Spinal cord (tissue), 10 donors: ENCODE data around the gene WDR35. TPM values are rescaled to one million over a fixed set of nuclear protein-coding genes. Genes with fewer than 3 reads are reported as not detected.
"Not testable (repeated sequence)": the region's sequence is repeated elsewhere in the genome, so short reads cannot be mapped to it uniquely, and the experiment has no call there.

Source experiments
- DNase-seq, 6 donors: peaks; one replicate each; pipeline versions ENCODE4 v3.0.0 to v3.0.0-alpha.2; 2013 to 2015; ENCODE audit warnings: low spot score in 6 of 6, low read depth in 4 of 6
- H3K27ac ChIP-seq: one replicate; pipeline ENCODE4 v1.5.1; 2013; ENCODE audit warnings: low read depth, low read length, control low read depth
- H3K27me3 ChIP-seq: one replicate; pipeline ENCODE4 v1.6.1; 2013; ENCODE audit warnings: low read length; ENCODE audit not compliant: control insufficient read depth, insufficient read depth
- H3K36me3 ChIP-seq: one replicate; pipeline ENCODE4 v1.6.1; 2013; ENCODE audit warnings: low read length; ENCODE audit not compliant: control insufficient read depth, insufficient read depth
- H3K4me1 ChIP-seq: one replicate; pipeline ENCODE4 v1.6.1; 2013; ENCODE audit warnings: low read length; ENCODE audit not compliant: control insufficient read depth, insufficient read depth
- H3K4me3 ChIP-seq: one replicate; pipeline ENCODE4 v1.5.1; 2013; ENCODE audit warnings: low read depth, low read length, control low read depth
- H3K9me3 ChIP-seq: one replicate; pipeline ENCODE4 v1.6.1; 2013; ENCODE audit warnings: low read length; ENCODE audit not compliant: control insufficient read depth, insufficient read depth
- WGBS: methylation state at CpG from one replicate; pipeline ENCODE4 v1.1.5; 2013; ENCODE audit warnings: missing lambda C conversion rate; ENCODE audit not compliant: insufficient coverage; 5-methylcytosine and 5-hydroxymethylcytosine counted together
- polyA plus RNA-seq, 2 donors: library from polyadenylated mRNA; unstranded; fragments of 120-200 nt; gene quantifications; one replicate each; pipeline ENCODE4 v1.2.1, GENCODE V29; 2013; ENCODE audit not compliant: insufficient read length in 2 of 2
- total RNA-seq, 2 donors: library from RNA; depleted of rRNA in 1 of 2; stranded (reverse); fragments of 120-200 nt in 1 of 2; fragments of >200 nt in 1 of 2; gene quantifications; one replicate each; pipeline versions ENCODE4 v1.2.3 to v1.2.4, GENCODE V29; 2013 to 2014
- donor health status: healthy.

WDR35 gene
- total and polyA plus RNA-seq, 4 donors: 15.1 to 28.4 (median 22.7) TPM

DNA sequence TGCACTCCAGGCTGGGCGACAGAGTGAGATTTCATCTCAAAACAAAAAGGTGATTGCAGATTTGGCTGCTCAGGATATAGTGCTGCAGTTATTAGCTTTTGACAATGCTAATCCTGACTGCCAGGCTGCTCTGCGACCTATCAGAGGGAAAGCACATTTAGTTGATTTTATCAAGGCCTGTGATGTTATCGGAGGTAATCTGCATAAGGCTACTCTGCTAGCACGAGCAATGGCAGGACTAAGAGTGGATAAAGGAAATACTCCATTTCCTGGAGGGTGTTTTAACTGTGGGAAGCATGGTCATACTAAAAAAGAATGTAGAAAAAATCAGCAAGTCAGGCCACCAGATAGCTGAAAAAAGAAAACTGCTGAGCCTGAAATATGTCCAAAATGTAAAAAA lies 65.4 kb downstream of the WDR35 start:
- H3K4me1 ChIP-seq, H3K4me3 ChIP-seq, H3K27me3 ChIP-seq, H3K36me3 ChIP-seq, H3K9me3 ChIP-seq, H3K27ac ChIP-seq, DNase-seq: not testable (repeated sequence)
- WGBS: 87% methylated on average over 4 of the region's 4 CpGs

DNA sequence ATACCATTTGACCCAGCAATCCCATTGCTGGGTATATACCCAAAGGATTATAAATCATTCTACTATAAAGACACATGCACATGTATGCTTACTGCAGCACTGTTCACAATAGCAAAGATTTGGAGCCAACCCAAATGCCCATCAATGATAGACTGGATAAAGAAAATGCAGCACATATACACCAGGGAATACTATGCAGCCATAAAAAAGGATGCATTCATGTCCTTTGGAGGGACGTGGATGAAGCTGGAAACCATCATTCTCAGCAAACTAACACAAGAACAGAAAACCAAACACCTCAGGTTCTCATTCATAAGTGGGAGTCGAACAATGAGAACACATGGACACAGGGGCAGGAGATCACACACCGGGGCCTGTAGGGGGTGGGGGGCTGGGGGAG lies 67.7 kb downstream of the WDR35 start:
- WGBS: no CpG with 5 or more reads among the region's 3 CpGs
- DNase-seq: not testable (repeated sequence)

DNA sequence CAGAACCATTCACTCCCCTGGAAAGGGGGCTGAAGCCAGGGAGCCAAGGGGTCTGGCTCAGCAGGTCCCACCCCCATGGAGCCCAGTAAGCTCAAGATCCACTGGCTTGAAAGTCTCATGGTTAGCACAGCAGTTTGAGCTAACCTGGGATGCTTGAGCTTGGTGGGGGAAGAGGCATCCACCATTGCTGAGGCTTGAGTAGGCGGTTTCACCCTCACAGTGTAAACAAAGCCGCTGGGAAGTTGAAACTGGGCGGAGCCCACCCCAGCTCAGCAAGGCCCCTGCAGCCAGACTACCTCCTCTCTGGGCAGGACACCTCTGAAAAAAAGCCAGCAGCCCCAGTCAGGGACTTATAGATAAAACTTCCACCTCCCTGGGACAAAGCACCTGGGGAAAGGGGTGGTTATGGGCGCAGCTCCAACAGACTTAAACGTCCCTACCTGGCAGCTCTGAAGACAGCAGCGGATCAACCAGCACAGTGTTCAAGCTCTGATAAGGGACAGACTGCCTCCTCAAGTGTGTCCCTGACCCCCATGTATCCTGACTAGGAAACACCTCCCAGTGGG lies 73.4 kb downstream of the WDR35 start:
- Histone ChIP-seq H3K4me3 (no peak overlapping the region), H3K27me3 (no peaks in the 10 kb centered on the region), H3K9me3 (no peaks in the 10 kb centered on the region), H3K36me3 (peaks cover 5% of the 10 kb centered on the region), H3K27ac (no peak overlapping the region), H3K4me1 (no peaks in the 10 kb centered on the region)
- WGBS: 85% methylated on average over 6 of the region's 6 CpGs
- DNase-seq: no peak

More for the DNA sequence above, 67.7 kb downstream of the WDR35 start:
- H3K9me3 ChIP-seq, H3K4me1 ChIP-seq, H3K27me3 ChIP-seq, H3K27ac ChIP-seq, H3K36me3 ChIP-seq, H3K4me3 ChIP-seq: not testable (repeated sequence)

DNA sequence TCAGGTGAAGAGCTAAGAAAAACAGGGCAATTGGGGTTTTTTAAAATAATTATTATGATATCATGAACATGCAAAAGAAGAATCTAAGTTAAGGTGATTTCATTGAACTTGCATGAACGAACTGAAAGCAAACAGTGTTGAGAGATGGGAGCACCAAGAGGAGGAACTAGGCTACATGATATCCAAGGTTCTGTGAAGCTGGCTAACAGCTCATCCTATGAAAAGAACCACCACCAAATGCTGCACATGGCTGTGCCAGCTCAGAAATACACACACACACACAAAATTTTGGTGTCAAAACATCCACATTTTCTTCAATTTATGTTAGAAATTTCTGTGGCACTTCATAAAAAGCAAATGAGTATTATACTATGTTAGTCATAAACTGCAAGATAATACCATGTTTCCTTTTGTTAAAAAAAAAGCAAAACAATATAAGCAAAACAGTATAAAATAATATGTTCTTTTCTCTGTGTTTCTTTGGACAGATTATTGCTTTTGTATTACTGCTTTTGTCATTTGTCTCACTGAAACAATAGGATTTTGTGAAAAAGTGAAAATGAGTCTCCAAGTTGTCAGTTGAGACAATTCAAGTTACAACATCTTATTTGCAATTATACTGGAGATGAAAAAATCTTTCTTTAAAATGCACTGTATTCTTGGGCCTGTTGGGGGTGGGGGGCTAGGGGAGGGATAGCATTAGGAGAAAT lies 75.5 kb downstream of the WDR35 start:
- WGBS: no CpG with 5 or more reads among the region's 1 CpG
- Histone ChIP-seq H3K27me3 (no peaks in the 10 kb centered on the region), H3K27ac (no peak overlapping the region), H3K36me3 (peaks cover 5% of the 10 kb centered on the region), H3K4me3 (no peak overlapping the region), H3K9me3 (no peaks in the 10 kb centered on the region), H3K4me1 (no peaks in the 10 kb centered on the region)
- no peak for DNase-seq

DNA sequence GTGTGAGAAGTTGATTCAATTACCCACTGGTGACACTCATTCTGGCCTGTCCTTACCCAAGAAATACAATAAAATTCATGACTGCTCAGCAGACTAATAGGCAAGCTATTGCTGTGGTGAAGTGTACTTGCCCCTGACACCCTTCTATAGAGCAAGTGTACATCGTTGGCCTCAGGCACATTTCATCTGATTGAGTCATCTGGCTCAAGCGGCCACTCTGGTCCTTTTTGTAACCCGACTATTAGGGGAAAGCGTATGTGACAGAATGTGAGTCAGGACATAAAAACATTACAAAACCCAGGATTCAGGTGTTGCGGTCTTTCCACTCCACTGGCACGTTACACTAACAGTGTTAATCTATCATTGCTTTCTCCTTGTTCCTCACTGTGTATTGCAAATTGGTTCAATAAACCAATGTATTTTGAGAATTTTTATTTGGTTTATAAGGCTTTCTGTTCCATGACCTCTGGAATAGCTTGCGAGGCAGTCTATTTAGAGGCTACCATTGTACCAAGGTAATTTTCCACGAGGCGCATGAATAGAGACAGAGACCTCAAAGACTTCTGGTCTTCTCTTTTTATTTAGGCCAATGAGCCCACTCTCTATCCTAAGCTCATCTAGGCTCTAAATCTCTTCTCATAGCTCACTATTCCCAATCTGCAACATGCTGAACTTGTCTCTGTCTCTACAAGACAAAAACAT lies 77.9 kb downstream of the WDR35 start:
- DNase-seq: no peak
- Histone ChIP-seq H3K27me3 (no peaks in the 10 kb centered on the region), H3K27ac (no peak overlapping the region), H3K36me3 (peaks cover 5% of the 10 kb centered on the region), H3K9me3 (no peaks in the 10 kb centered on the region), H3K4me3 (no peak overlapping the region), H3K4me1 (no peaks in the 10 kb centered on the region)
- WGBS: 89% methylated on average over 4 of the region's 9 CpGs

DNA sequence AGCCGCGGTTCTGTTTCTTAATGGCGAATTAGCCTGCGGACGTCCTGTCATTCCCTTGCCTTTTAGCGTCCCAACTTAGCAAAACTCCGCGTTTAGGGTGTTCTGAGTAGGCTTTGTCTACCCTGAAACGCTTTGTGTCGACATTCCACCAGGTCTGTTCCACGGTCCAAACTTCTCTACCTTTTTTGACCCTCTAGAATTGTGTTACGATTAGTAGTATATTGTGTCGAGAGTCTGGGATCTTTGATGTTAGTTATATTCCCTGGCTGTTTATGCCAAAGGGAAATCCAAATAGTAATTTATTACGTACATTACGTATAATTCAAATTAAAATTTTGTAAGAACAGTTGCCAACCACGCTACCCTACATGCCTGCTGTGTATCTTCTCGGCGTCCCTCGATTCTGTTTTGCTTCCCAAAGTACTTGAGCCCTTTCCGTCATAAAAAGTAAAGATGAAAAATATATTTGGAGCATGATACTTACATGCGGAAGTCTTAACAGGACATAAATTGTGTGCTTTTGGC lies 87.6 kb downstream of the WDR35 start:
- peak overlapping the region; percentile 96 for H3K4me3 ChIP-seq
- H3K9me3 ChIP-seq: no peaks in the 10 kb centered on the region
- DNase-seq: no peak
- H3K36me3 ChIP-seq: no peaks in the 10 kb centered on the region
- whole genome bisulfite sequencing: 0% methylated on average over 5 of the region's 21 CpGs
- H3K27ac ChIP-seq: peak overlapping the region; percentile 99
- no peaks in the 10 kb centered on the region for H3K27me3 ChIP-seq
- peaks cover 7% of the 10 kb centered on the region for H3K4me1 ChIP-seq

DNA sequence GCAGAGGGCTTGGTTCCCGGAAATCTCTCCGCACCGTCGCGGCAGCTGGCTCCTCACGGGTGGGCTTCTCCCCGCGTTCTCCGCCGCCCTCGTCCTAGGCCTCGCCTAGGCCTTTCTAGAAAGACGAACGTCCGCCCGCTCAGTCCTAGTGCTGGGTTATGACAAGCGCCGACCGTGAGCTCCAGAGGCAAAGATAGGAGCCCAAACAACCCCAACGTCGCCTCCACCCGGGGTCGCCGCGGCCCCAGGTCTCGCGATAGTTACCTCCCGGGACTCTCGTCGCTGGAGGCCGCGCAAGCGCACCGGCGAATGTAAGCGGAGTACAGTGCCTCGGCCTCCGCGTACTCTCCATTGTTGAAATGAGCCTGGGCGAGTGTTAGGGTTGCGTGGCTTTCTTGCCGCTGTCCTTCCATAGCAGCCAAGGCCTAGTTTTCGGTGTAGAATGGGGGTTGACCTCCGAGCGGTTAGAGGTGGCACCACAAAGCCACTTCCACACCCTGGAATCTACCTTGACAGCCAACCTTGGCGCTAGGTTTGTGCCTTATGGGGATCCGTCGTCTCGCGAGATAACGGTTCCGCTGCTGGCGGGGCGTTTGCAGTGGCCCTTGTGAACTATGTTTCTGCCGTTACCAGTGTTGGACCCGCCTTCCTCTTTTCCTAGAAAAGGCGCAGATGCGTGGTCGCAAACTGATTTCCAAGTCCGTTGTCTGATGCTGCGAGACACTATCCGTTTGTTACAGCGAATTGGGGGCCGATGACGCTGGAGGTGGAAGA lies 88.3 kb downstream of the WDR35 start, which contains the start of gene TTC32:
Gene TTC32 (minus strand): TSS at position 542 of the 774 bp plus-strand sequence. CDS start 129 bp downstream, at position 413.
- Histone ChIP-seq H3K4me3 (peak within 1 kb of the TSS; percentile 96), H3K27ac (peak within 1 kb of the TSS; percentile 99), H3K4me1 (peaks cover 8% of the 10 kb centered on the region), H3K9me3 (no peaks in the 10 kb centered on the region), H3K27me3 (no peaks in the 10 kb centered on the region), H3K36me3 (no peaks in the 10 kb centered on the region)
- 0% methylated on average over 63 of the region's 65 CpGs for WGBS
- peak; percentile 91 to 100 (median 98) for DNase-seq

DNA sequence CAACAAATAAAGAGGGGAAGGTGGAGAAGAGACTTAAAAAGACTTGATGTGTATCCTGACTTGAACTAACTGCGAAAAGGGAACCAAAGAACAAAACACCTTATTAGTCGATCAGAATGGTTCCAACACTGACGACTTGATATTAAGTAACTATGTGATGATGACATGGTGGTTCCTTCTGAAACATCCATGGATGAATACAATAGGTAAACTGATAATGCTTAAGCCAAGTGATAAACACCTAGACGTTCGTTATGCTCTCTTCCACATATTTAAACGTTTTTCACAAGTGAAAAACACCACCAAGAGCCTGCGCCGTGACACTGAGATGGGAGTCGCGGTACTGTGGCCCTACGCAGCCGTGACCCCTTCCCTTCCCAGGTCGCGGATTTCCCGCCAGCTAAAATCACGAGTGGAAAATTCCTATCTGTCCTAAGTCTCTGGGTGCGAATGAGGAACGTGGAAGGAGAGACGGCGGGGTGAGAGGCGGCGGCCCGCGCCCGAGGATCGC lies 88.9 kb downstream of the WDR35 start:
- H3K4me3 ChIP-seq: peak overlapping the region; percentile 96
- peak in 2 of 6 donors; percentile 29 to 50 for DNase-seq
- H3K27me3 ChIP-seq: no peaks in the 10 kb centered on the region
- no peaks in the 10 kb centered on the region for H3K9me3 ChIP-seq
- H3K27ac ChIP-seq: peak overlapping the region; percentile 99
- 0% methylated on average over 23 of the region's 26 CpGs for WGBS
- no peaks in the 10 kb centered on the region for H3K36me3 ChIP-seq
- peaks cover 8% of the 10 kb centered on the region for H3K4me1 ChIP-seq
